Esophagus (tissue), 2 donors: ENCODE results near the gene DLGAP4. TPM values are rescaled to one million over a fixed set of nuclear protein-coding genes. Genes with fewer than 3 reads are reported as not detected.
A peak's percentile ranks its signal among the peaks of the same experiment; 100 is the strongest.

ENCODE experiments used
- H3K27ac ChIP-seq, 2 donors: one replicate each; pipeline ENCODE4 v1.5.1; 2013; ENCODE audit warnings: low read depth in 2 of 2, mild to moderate bottlenecking in 2 of 2, inconsistent platforms in 1 of 2, low read length in 1 of 2, moderate library complexity in 1 of 2
- H3K27me3 ChIP-seq, 2 donors: one replicate each; pipeline ENCODE4 v1.6.1; 2013; ENCODE audit warnings: low read length in 2 of 2, control low read depth in 1 of 2, mild to moderate bottlenecking in 1 of 2; ENCODE audit not compliant: insufficient read depth in 2 of 2, control insufficient read depth in 1 of 2
- H3K36me3 ChIP-seq, 2 donors: one replicate each; pipeline ENCODE4 v1.6.1; 2013; ENCODE audit warnings: low read length in 1 of 2; ENCODE audit not compliant: control insufficient read depth in 2 of 2, insufficient read depth in 2 of 2
- H3K4me1 ChIP-seq, 2 donors: one replicate each; pipeline ENCODE4 v1.6.1; 2013; ENCODE audit warnings: low read length in 1 of 2; ENCODE audit not compliant: control insufficient read depth in 2 of 2, insufficient read depth in 2 of 2
- H3K4me3 ChIP-seq, 2 donors: one replicate each; pipeline ENCODE4 v1.5.1; 2013; ENCODE audit warnings: low read length in 2 of 2, mild to moderate bottlenecking in 2 of 2, low read depth in 1 of 2, moderate library complexity in 1 of 2
- H3K9me3 ChIP-seq, 2 donors: one replicate each; pipeline ENCODE4 v1.6.1; 2013; ENCODE audit warnings: mild to moderate bottlenecking in 2 of 2, low read depth in 1 of 2, low read length in 1 of 2, moderate library complexity in 1 of 2; ENCODE audit not compliant: control insufficient read depth in 2 of 2, insufficient read depth in 1 of 2
- WGBS, 2 donors: extraction: QIAGEN DNeasy Blood & Tissue Kit; methylation state at CpG; one replicate each; pipeline ENCODE4 v1.1.7; 2013; 5-methylcytosine and 5-hydroxymethylcytosine counted together
- polyA plus RNA-seq, 2 donors: library from polyadenylated mRNA; stranded (reverse); fragments of 200-250 nt; gene quantifications; one replicate each; pipeline ENCODE4 v1.2.3, GENCODE V29; 2013
- donor health status: healthy with polysubstance abuse.
- donor health status: Bipolar disorder and iron deficiency.

DLGAP4 gene
- polyA plus RNA-seq, 2 donors, result 15.8 to 24.3 TPM

GRCh38 chr20:36573798-36574365 lies 267.7 kb downstream of the DLGAP4 start:
- 0 to 1% methylated on average over 48 to 53 of the region's 53 CpGs for WGBS, 2 donors
- Histone ChIP-seq H3K27ac (peak overlapping the region; percentile 82 to 89), H3K9me3 (no peaks in the 10 kb centered on the region), H3K4me3 (peak overlapping the region; percentile 63 to 64), H3K36me3 (peaks cover 0 to 3% of the 10 kb centered on the region in 2 donors), H3K4me1 (peaks cover 2 to 8% of the 10 kb centered on the region in 2 donors), H3K27me3 (no peaks in the 10 kb centered on the region)

GRCh38 chr20:36574366-36575135 lies 268.4 kb downstream of the DLGAP4 start:
- Histone ChIP-seq H3K36me3 (peaks cover 0 to 3% of the 10 kb centered on the region in 2 donors), H3K9me3 (no peaks in the 10 kb centered on the region), H3K4me3 (peak overlapping the region; percentile 63 to 64), H3K27ac (peak overlapping the region; percentile 42 to 85), H3K27me3 (no peaks in the 10 kb centered on the region), H3K4me1 (peaks cover 2 to 8% of the 10 kb centered on the region in 2 donors)
- 0% methylated on average over 59 to 63 of the region's 69 CpGs for WGBS, 2 donors

GRCh38 chr20:36576081-36576445 lies 269.9 kb downstream of the DLGAP4 start:
- peaks cover 0 to 6% of the 10 kb centered on the region in 2 donors for H3K36me3 ChIP-seq
- 65 to 69% methylated on average over 1 of the region's 1 CpG for WGBS, 2 donors
- no peaks in the 10 kb centered on the region for H3K9me3 ChIP-seq
- H3K4me1 ChIP-seq, result peaks cover 2 to 8% of the 10 kb centered on the region in 2 donors
- no peak overlapping the region for H3K27ac ChIP-seq
- H3K4me3 ChIP-seq, result no peak overlapping the region
- no peaks in the 10 kb centered on the region for H3K27me3 ChIP-seq

Other genes with a start within 250 kb of the DLGAP4 start
- 10 to 100 TPM; 30.2 to 35.0 TPM for gene EPB41L1, start 151.6 kb upstream of the DLGAP4 start, polyA plus RNA-seq
- 10 to 100 TPM in 1 of 2 donors, 1 to 10 TPM in 1; 8.4 to 16.5 TPM for gene AAR2, start 69.9 kb upstream of the DLGAP4 start, polyA plus RNA-seq
- 100 to 1,000 TPM; 242 to 320 TPM for gene MYL9, start 235.2 kb downstream of the DLGAP4 start, polyA plus RNA-seq